DMS153 treated with DMSO at 0.1 percent for 48 hours (cell line): ENCODE data around the gene HOXD9.

Source experiments
- DNase-seq: peaks from one replicate; lab custom pipeline; 2025; ENCODE audit not compliant: unreplicated experiment; lab: John Stamatoyannopoulos, UW

The HOXD9 gene

GRCh38 chr2:176137252-176137580, 14.7 kb downstream of the HOXD9 start:
- no peak for DNase-seq

- no peak for DNase-seq
Measured at GRCh38 chr2:176137906-176138305, 15.4 kb downstream of the HOXD9 start.

GRCh38 chr2:176138526-176138922, 16.0 kb downstream of the HOXD9 start:
- DNase-seq = no peak

GRCh38 chr2:176138923-176139660, 16.6 kb downstream of the HOXD9 start:
- no peak for DNase-seq

GRCh38 chr2:176139661-176140512, 17.4 kb downstream of the HOXD9 start:
- no peak for DNase-seq

- no peak for DNase-seq
Measured at GRCh38 chr2:176140513-176141317, 18.2 kb downstream of the HOXD9 start.

GRCh38 chr2:176142281-176142680, 19.8 kb downstream of the HOXD9 start:
- DNase-seq = no peak

GRCh38 chr2:176145085-176145969, 22.8 kb downstream of the HOXD9 start:
- no peak for DNase-seq

GRCh38 chr2:176146101-176146500, 23.6 kb downstream of the HOXD9 start:
- no peak for DNase-seq

GRCh38 chr2:176146645-176147044, 24.1 kb downstream of the HOXD9 start:
- no peak for DNase-seq

- no peak for DNase-seq
Measured at GRCh38 chr2:176147210-176147799, 24.8 kb downstream of the HOXD9 start.

- no peak for DNase-seq
Measured at GRCh38 chr2:176147800-176148496, 25.4 kb downstream of the HOXD9 start.

- no peak for DNase-seq
Measured at GRCh38 chr2:176148751-176149421, 26.4 kb downstream of the HOXD9 start.

GRCh38 chr2:176149481-176149938, 27.0 kb downstream of the HOXD9 start:
- DNase-seq = no peak

GRCh38 chr2:176149939-176150583, 27.5 kb downstream of the HOXD9 start:
- DNase-seq = no peak

GRCh38 chr2:176150584-176151441, 28.3 kb downstream of the HOXD9 start:
- no peak for DNase-seq

GRCh38 chr2:176151442-176152287, 29.1 kb downstream of the HOXD9 start, which contains the start of gene HOXD4:
TSS of gene HOXD4 (plus strand) at chr2:176151550. CDS start at chr2:176151634, 84 bp downstream.
- DNase-seq = no peak
